Mesodermal cell (in vitro differentiated cells): Measurements from ENCODE around the gene SLC16A6. TPM values are rescaled to one million over a fixed set of nuclear protein-coding genes. Genes with fewer than 3 reads are reported as not detected.
"Not testable (repeated sequence)": the region's sequence is repeated elsewhere in the genome, so short reads cannot be mapped to it uniquely, and the experiment has no call there.

Experiments
- H3K27ac ChIP-seq: 2 replicates; pipeline ENCODE4 v1.7.0; 2013; ENCODE audit warnings: mild to moderate bottlenecking, low read depth, low read length, moderate library complexity; ENCODE audit not compliant: severe bottlenecking
- H3K36me3 ChIP-seq: 2 replicates; pipeline ENCODE4 v1.7.1; 2013; ENCODE audit warnings: mild to moderate bottlenecking, low read length, moderate library complexity; ENCODE audit not compliant: control insufficient read depth, insufficient read depth
- H3K4me1 ChIP-seq: one replicate; pipeline ENCODE4 v1.7.1; 2013; ENCODE audit warnings: mild to moderate bottlenecking, low read length; ENCODE audit not compliant: insufficient read depth, control insufficient read depth, poor library complexity, severe bottlenecking
- H3K4me3 ChIP-seq: 2 replicates; pipeline ENCODE4 v1.7.0; 2013; ENCODE audit warnings: low read length, control low read depth, mild to moderate bottlenecking; ENCODE audit not compliant: insufficient read depth, poor library complexity, severe bottlenecking; ENCODE audit errors: extremely low read depth
- H3K9me3 ChIP-seq: 2 replicates; pipeline ENCODE4 v1.7.1; 2013; ENCODE audit warnings: mild to moderate bottlenecking, low read length, moderate library complexity; ENCODE audit not compliant: control insufficient read depth
- WGBS, 2 experiments: methylation state at CpG; one replicate each; pipeline ENCODE4 v1.1.5; 2013; ENCODE audit warnings: missing lambda C conversion rate in 2 of 2; ENCODE audit not compliant: insufficient coverage in 2 of 2; 5-methylcytosine and 5-hydroxymethylcytosine counted together
- polyA plus RNA-seq, 2 experiments: library from polyadenylated mRNA; stranded (reverse); fragments of 50-300 nt; gene quantifications; one replicate each; pipeline ENCODE4 v1.2.3, GENCODE V29; 2013

SLC16A6 gene
- 0.15 TPM for polyA plus RNA-seq (2013, experiment 1 of 2)
- polyA plus RNA-seq (2013, experiment 2 of 2): 0.20 TPM

GRCh38 chr17:68290955-68291835, at the start of gene SLC16A6, which contains the start of gene ARSG:
Gene SLC16A6, minus strand, starts transcription at chr17:68291127. Its CDS starts 12,807 bp downstream, at chr17:68278320.
Gene ARSG, plus strand, starts transcription at chr17:68291495. Its CDS starts 15,999 bp downstream, at chr17:68307494.
- peaks cover 3% of the 10 kb centered on the region for H3K4me1 ChIP-seq
- 0% methylated on average over 63 to 76 of the region's 96 CpGs for WGBS, 2 experiments
- no peaks in the 10 kb centered on the region for H3K9me3 ChIP-seq
- no peak within 1 kb of the TSS for H3K27ac ChIP-seq
- H3K4me3 ChIP-seq: peak within 1 kb of the TSS; percentile 55
- H3K36me3 ChIP-seq: no peaks in the 10 kb centered on the region

- H3K4me1 ChIP-seq: no peaks in the 10 kb centered on the region
Observed at GRCh38 chr17:68334393-68334792, 43.5 kb upstream of the SLC16A6 start.

GRCh38 chr17:68331932-68332331, 41.0 kb upstream of the SLC16A6 start:
- H3K4me3 ChIP-seq, H3K4me1 ChIP-seq, H3K36me3 ChIP-seq, H3K9me3 ChIP-seq, H3K27ac ChIP-seq: not testable (repeated sequence)
- 90 to 93% methylated on average over 11 to 12 of the region's 12 CpGs for WGBS, 2 experiments

More at GRCh38 chr17:68334393-68334792, 43.5 kb upstream of the SLC16A6 start:
- Histone ChIP-seq H3K9me3 (peaks cover 6% of the 10 kb centered on the region), H3K36me3 (no peaks in the 10 kb centered on the region), H3K27ac (no peak overlapping the region), H3K4me3 (no peak overlapping the region)
- WGBS, 2 experiments: 88 to 93% methylated on average over 8 to 9 of the region's 9 CpGs

- no peak overlapping the region for H3K27ac ChIP-seq
- H3K4me3 ChIP-seq: no peak overlapping the region
- WGBS, 2 experiments: 79 to 86% methylated on average over 5 to 6 of the region's 7 CpGs
- H3K36me3 ChIP-seq: no peaks in the 10 kb centered on the region
- no peaks in the 10 kb centered on the region for H3K4me1 ChIP-seq
- H3K9me3 ChIP-seq: peaks cover 6% of the 10 kb centered on the region
Observed at GRCh38 chr17:68329331-68329730, 38.4 kb upstream of the SLC16A6 start.

- Histone ChIP-seq H3K4me3 (no peak overlapping the region), H3K27ac (no peak overlapping the region), H3K36me3 (no peaks in the 10 kb centered on the region), H3K4me1 (no peaks in the 10 kb centered on the region), H3K9me3 (peaks cover 6% of the 10 kb centered on the region)
- 74 to 75% methylated on average over 4 of the region's 4 CpGs for WGBS, 2 experiments
Observed at GRCh38 chr17:68328676-68329075, 37.7 kb upstream of the SLC16A6 start.

GRCh38 chr17:68327823-68328557, 37.1 kb upstream of the SLC16A6 start:
- WGBS, 2 experiments: 87 to 94% methylated on average over 7 of the region's 8 CpGs
- Histone ChIP-seq H3K9me3 (peaks cover 6% of the 10 kb centered on the region), H3K36me3 (no peaks in the 10 kb centered on the region), H3K27ac (no peak overlapping the region), H3K4me3 (no peak overlapping the region), H3K4me1 (no peaks in the 10 kb centered on the region)

- Histone ChIP-seq H3K36me3 (no peaks in the 10 kb centered on the region), H3K4me3 (no peak overlapping the region), H3K27ac (no peak overlapping the region), H3K9me3 (peaks cover 6% of the 10 kb centered on the region), H3K4me1 (no peaks in the 10 kb centered on the region)
- WGBS, 2 experiments: 85 to 89% methylated on average over 5 of the region's 5 CpGs
Observed at GRCh38 chr17:68326681-68327080, 35.8 kb upstream of the SLC16A6 start.

- H3K4me1 ChIP-seq: no peaks in the 10 kb centered on the region
- H3K27ac ChIP-seq: no peak overlapping the region
- no peaks in the 10 kb centered on the region for H3K36me3 ChIP-seq
- H3K4me3 ChIP-seq: no peak overlapping the region
- WGBS, 2 experiments: 85 to 86% methylated on average over 5 of the region's 5 CpGs
- H3K9me3 ChIP-seq: peaks cover 6% of the 10 kb centered on the region
Observed at GRCh38 chr17:68325961-68326360, 35.0 kb upstream of the SLC16A6 start.

- WGBS, 2 experiments: 95 to 96% methylated on average over 7 of the region's 8 CpGs
- Histone ChIP-seq H3K36me3 (no peaks in the 10 kb centered on the region), H3K9me3 (no peaks in the 10 kb centered on the region), H3K4me1 (no peaks in the 10 kb centered on the region), H3K27ac (no peak overlapping the region), H3K4me3 (no peak overlapping the region)
Observed at GRCh38 chr17:68324654-68325336, 33.9 kb upstream of the SLC16A6 start.

GRCh38 chr17:68324114-68324513, 33.2 kb upstream of the SLC16A6 start:
- no peak overlapping the region for H3K4me3 ChIP-seq
- no peaks in the 10 kb centered on the region for H3K4me1 ChIP-seq
- no peaks in the 10 kb centered on the region for H3K9me3 ChIP-seq
- 91 to 93% methylated on average over 9 to 10 of the region's 10 CpGs for WGBS, 2 experiments
- H3K27ac ChIP-seq: no peak overlapping the region
- H3K36me3 ChIP-seq: no peaks in the 10 kb centered on the region
